Effector CD8-positive, alpha-beta T cell (primary cell): Measurements from ENCODE around the gene KNL1.
"Not testable (repeated sequence)": the region's sequence is repeated elsewhere in the genome, so short reads cannot be mapped to it uniquely, and the experiment has no call there.

ENCODE experiments used
- DNase-seq: peaks from one replicate; lab custom pipeline; 2025; lab: John Stamatoyannopoulos, UW

KNL1 gene

GRCh38 chr15:40581796-40582195, 12.3 kb upstream of the KNL1 start:
- not testable (repeated sequence) for DNase-seq

- no peak for DNase-seq
These were observed 11.3 kb upstream of the KNL1 start for GRCh38 chr15:40582726-40583246.

GRCh38 chr15:40584191-40584590, 9.9 kb upstream of the KNL1 start:
- DNase-seq, result no peak

GRCh38 chr15:40590667-40591050, 3.4 kb upstream of the KNL1 start:
- DNase-seq, result no peak

GRCh38 chr15:40591389-40591788, 2.7 kb upstream of the KNL1 start:
- DNase-seq, result no peak

- no peak for DNase-seq
These were observed 884 bp upstream of the KNL1 start for GRCh38 chr15:40593165-40593564.

- no peak for DNase-seq
These were observed 384 bp downstream of the KNL1 start for GRCh38 chr15:40594429-40594836.

- no peak for DNase-seq
These were observed 1.2 kb downstream of the KNL1 start for GRCh38 chr15:40595219-40595618.

GRCh38 chr15:40595773-40596172, 1.7 kb downstream of the KNL1 start:
- DNase-seq, result no peak

GRCh38 chr15:40597024-40597423, 3.0 kb downstream of the KNL1 start:
- no peak for DNase-seq

GRCh38 chr15:40598126-40598525, 4.1 kb downstream of the KNL1 start:
- no peak for DNase-seq

GRCh38 chr15:40598672-40599071, 4.6 kb downstream of the KNL1 start:
- DNase-seq, result no peak

GRCh38 chr15:40600956-40601355, 6.9 kb downstream of the KNL1 start:
- no peak for DNase-seq

GRCh38 chr15:40603935-40604334, 9.9 kb downstream of the KNL1 start:
- DNase-seq, result no peak

GRCh38 chr15:40613080-40613479, 19.0 kb downstream of the KNL1 start:
- no peak for DNase-seq

- DNase-seq, result no peak
These were observed 24.0 kb downstream of the KNL1 start for GRCh38 chr15:40618023-40618422.

- no peak for DNase-seq
These were observed 24.9 kb downstream of the KNL1 start for GRCh38 chr15:40618906-40619305.

- DNase-seq, result no peak
These were observed 29.3 kb downstream of the KNL1 start for GRCh38 chr15:40623361-40623760.

- no peak for DNase-seq
These were observed 36.3 kb downstream of the KNL1 start for GRCh38 chr15:40630313-40630712.

GRCh38 chr15:40633178-40633577, 39.1 kb downstream of the KNL1 start:
- DNase-seq, result no peak

- DNase-seq, result no peak
These were observed 43.2 kb downstream of the KNL1 start for GRCh38 chr15:40637221-40637745.

- no peak for DNase-seq
These were observed 45.6 kb downstream of the KNL1 start for GRCh38 chr15:40639677-40640076.

GRCh38 chr15:40647523-40647922, 53.5 kb downstream of the KNL1 start:
- DNase-seq, result no peak

GRCh38 chr15:40650479-40650878, 56.4 kb downstream of the KNL1 start:
- DNase-seq, result no peak
